Fibroblast of the aortic adventitia (primary cell): ENCODE measurements around the gene ASPRV1. TPM values are rescaled to one million over a fixed set of nuclear protein-coding genes. Genes with fewer than 3 reads are reported as not detected.

Experiments
- DNase-seq: peaks from one replicate; pipeline ENCODE4 v3.0.0-alpha.2; 2010; ENCODE audit warnings: low read depth
- H3K4me3 ChIP-seq: 2 replicates; pipeline ENCODE4 v1.5.1; 2011; ENCODE audit warnings: low read depth, mild to moderate bottlenecking, control low read depth, low read length, moderate library complexity
- total RNA-seq: library from RNA; depleted of rRNA; stranded (reverse); fragments of >200 nt; gene quantifications from 2 replicates; pipeline ENCODE4 v1.2.3, GENCODE V29; 2012; ENCODE audit warnings: low replicate concordance
- TF ChIP-seq, protein P1 (sequence below): IDR thresholded peaks from 2 replicates; pipeline ENCODE4 v1.5.1; 2011; ENCODE audit warnings: mild to moderate bottlenecking, low read length, control low read depth, inconsistent platforms; ENCODE audit not compliant: insufficient read depth

Gene ASPRV1
- total RNA-seq, 1 donor, result 0.54 TPM

DNA sequence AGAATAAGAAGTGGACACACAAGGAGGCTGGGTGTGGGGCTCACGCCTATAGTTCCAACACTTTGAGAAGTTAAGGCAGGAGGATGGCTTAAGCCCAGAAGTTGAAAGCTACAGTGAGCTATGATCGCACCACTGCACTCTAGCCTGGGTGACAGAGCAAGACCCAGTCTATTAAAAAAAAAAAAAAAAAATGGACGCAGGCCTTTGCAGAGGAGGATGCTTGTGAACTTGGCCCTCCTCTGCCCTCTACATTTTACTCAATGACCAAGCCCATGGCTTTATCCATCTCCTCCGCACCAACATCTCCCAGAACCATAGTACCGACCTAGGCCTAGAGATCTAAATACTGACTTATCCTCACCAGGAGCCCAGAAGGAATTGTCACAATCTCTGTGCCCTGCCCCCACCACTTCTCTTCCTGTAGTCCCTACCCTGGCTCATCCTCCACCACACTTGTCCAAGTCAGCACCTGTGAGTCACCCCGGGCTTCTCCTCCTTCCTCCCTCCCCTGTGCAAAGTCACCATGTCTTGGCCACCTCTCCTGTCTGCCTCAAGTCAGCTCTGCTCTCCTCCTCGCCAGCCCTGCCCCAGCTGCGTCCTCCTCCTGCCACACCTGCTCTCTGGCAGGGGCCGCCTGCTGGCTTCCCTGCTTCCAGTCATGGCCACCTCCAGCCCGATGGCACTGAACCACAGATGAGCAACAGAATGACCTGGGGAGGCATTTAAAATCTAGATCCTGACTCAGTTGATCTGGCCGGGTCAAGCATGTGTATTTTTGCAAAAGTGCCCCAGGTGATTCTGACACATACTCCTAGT is 35.8 kb upstream of the ASPRV1 start:
- TF ChIP-seq, protein P1, sequence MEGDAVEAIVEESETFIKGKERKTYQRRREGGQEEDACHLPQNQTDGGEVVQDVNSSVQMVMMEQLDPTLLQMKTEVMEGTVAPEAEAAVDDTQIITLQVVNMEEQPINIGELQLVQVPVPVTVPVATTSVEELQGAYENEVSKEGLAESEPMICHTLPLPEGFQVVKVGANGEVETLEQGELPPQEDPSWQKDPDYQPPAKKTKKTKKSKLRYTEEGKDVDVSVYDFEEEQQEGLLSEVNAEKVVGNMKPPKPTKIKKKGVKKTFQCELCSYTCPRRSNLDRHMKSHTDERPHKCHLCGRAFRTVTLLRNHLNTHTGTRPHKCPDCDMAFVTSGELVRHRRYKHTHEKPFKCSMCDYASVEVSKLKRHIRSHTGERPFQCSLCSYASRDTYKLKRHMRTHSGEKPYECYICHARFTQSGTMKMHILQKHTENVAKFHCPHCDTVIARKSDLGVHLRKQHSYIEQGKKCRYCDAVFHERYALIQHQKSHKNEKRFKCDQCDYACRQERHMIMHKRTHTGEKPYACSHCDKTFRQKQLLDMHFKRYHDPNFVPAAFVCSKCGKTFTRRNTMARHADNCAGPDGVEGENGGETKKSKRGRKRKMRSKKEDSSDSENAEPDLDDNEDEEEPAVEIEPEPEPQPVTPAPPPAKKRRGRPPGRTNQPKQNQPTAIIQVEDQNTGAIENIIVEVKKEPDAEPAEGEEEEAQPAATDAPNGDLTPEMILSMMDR, result no peak
- no peak for DNase-seq
- H3K4me3 ChIP-seq, result no peak overlapping the region

DNA sequence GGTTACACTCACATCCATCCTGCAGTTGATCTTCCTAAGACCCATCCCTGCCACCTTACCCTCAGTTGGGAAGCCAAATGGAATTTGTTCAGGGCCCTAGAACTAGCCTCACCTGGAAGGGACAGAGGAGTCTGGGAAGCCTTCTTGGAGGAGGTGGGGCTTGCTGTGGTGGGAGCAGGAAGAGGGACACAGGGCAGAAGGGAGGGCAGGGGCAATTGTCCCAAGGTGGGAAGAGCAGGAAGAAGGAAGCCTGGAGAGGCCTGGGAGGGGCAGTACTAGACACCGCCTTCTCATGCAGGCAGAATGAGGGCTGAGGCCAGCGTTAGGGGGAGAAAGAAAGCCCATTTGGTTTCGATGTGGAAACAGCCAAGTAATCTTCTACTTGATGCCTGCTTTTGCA is 34.1 kb upstream of the ASPRV1 start:
- no peak overlapping the region for H3K4me3 ChIP-seq

DNA sequence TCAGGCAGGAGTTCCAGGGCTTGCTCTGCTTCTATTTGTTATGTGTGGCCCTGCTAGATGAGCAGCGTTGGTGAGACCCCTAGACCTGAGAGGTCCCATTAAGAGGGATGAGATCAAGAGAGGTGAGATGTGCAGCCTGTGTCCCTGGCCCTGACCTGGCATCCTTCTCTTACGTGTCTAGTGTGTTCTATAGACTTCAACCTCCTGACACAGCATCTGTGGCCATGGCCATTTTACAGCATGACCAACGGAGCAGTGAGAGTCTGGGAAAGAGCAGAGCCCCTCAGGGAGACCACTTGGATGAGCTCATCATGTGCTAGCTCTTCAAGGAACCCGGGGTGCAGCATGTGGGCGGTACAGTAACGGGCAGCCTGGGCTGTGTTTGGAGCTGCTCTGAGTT is 32.7 kb upstream of the ASPRV1 start:
- DNase-seq, result no peak
- TF ChIP-seq, protein P1, result no peak
- H3K4me3 ChIP-seq, result no peak overlapping the region

More for the DNA sequence above, 34.1 kb upstream of the ASPRV1 start:
- no peak for DNase-seq
- TF ChIP-seq, protein P1, result no peak

DNA sequence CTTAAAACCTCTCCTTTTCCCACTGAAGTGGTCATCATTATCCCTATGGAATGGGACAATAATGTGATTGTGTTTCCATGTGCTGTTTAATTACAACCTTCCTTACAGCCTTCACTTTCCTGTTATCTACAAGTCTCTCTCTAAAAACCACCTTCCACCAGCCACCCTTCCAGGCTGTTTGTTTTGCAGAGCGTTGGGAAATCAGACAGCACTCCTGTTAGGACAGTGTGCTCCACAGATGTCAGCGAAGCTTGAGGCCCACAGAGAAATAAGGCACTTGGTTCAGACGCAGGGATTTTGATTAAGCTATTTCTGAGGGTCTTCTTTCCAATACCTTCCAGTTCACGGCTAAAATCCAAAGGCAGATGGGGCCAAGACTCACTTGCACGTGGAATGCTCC is 32.3 kb upstream of the ASPRV1 start:
- TF ChIP-seq, protein P1, result no peak

DNA sequence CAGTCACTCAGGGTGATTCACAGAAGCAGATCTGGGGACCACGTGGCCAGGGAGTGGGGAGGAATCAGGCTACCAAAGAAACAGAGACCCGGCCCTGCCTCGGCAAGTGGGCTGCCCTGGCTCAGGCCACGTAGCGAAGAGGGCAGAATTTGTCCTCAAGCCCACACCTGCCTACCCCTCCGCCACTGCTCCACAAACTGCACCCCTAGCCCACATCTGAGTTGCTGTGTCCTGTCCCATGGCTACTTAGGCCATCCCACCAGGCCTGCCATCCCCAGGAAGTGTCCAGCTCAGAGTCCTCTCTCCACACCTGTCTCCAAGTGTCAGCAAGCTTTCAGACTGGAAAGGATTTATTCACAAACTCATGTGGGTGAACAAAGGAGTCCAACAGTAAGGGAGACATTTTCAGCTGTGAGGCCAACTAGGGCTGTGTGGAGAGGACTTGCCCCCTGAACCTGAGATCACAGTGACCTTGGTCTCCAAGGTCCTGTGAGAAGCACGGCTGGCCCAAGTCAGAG is 31.7 kb upstream of the ASPRV1 start:
- DNase-seq, result no peak
- TF ChIP-seq, protein P1, result no peak
- H3K4me3 ChIP-seq, result no peak overlapping the region

More for the DNA sequence above, 32.3 kb upstream of the ASPRV1 start:
- no peak overlapping the region for H3K4me3 ChIP-seq
- no peak for DNase-seq

DNA sequence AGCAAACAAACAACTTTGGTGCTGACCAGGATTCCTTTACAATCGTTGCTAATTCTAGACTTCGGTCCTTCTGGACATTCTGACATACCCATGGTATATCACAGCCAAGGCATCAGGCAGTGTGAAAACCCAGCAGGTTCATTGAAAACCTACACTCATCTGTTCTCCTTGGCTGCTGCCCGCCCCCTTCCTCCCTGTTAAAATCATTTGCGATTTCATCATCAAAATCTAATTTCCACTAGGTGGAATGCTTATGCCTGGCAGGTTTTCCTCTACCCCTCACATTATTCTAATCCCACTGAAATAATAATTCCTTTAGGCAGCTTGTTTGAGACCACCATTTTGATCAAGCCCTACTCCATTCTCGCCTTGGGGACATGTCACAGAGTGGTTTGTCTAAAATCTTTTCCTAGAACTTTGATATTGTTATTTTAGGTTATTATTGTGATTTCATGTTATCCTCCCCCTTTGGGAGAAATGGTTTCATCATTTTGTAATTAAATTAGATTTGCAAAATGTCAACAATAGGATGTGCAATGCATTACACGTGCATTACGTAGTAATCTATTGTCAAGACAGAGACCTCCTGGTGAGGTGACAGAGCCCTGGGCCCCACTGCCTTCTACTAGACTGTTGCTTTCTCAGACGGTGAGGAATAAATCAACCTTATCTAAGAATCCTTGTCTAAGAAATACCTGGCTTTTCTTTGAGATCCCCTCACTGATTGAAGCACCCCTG is 31.0 kb upstream of the ASPRV1 start:
- TF ChIP-seq, protein P1, result no peak
- no peak for DNase-seq
- H3K4me3 ChIP-seq, result no peak overlapping the region
